NCI-H146 treated with DMSO at 0.1 percent for 48 hours (cell line): Measurements from ENCODE around the gene DLK1.

Experiments
- DNase-seq: peaks from one replicate; lab custom pipeline; 2025; ENCODE audit not compliant: unreplicated experiment; lab: John Stamatoyannopoulos, UW

The DLK1 gene

GRCh38 chr14:100692859-100693558, 33.7 kb upstream of the DLK1 start:
- no peak for DNase-seq

GRCh38 chr14:100693877-100694578, 32.7 kb upstream of the DLK1 start:
- DNase-seq: no peak

GRCh38 chr14:100694579-100695422, 31.9 kb upstream of the DLK1 start:
- no peak for DNase-seq

- DNase-seq: no peak
Measured at GRCh38 chr14:100695423-100695738, 31.3 kb upstream of the DLK1 start.

GRCh38 chr14:100696008-100696407, 30.7 kb upstream of the DLK1 start:
- no peak for DNase-seq

- no peak for DNase-seq
Measured at GRCh38 chr14:100696590-100696989, 30.1 kb upstream of the DLK1 start.

- no peak for DNase-seq
Measured at GRCh38 chr14:100698066-100698465, 28.6 kb upstream of the DLK1 start.

- no peak for DNase-seq
Measured at GRCh38 chr14:100698666-100699448, 27.8 kb upstream of the DLK1 start.

- no peak for DNase-seq
Measured at GRCh38 chr14:100701314-100701713, 25.4 kb upstream of the DLK1 start.

GRCh38 chr14:100702590-100702989, 24.1 kb upstream of the DLK1 start:
- DNase-seq: no peak

- DNase-seq: no peak
Measured at GRCh38 chr14:100703386-100704220, 23.1 kb upstream of the DLK1 start.

GRCh38 chr14:100706200-100706599, 20.5 kb upstream of the DLK1 start:
- DNase-seq: no peak

- DNase-seq: no peak
Measured at GRCh38 chr14:100706860-100707259, 19.8 kb upstream of the DLK1 start.

GRCh38 chr14:100708425-100709288, 18.0 kb upstream of the DLK1 start:
- peak; percentile 9 for DNase-seq

GRCh38 chr14:100709289-100710284, 17.1 kb upstream of the DLK1 start:
- DNase-seq: no peak

GRCh38 chr14:100710391-100710790, 16.3 kb upstream of the DLK1 start:
- no peak for DNase-seq

- DNase-seq: no peak
Measured at GRCh38 chr14:100710826-100711462, 15.7 kb upstream of the DLK1 start.

GRCh38 chr14:100711493-100711892, 15.2 kb upstream of the DLK1 start:
- DNase-seq: no peak
